Colonic mucosa (tissue), 4 donors: ENCODE measurements around the gene LVRN. TPM values are rescaled to one million over a fixed set of nuclear protein-coding genes. Genes with fewer than 3 reads are reported as not detected.

Experiments used
- DNase-seq: peaks from one replicate; pipeline ENCODE4 v3.0.0-alpha.2; 2020
- H3K27ac ChIP-seq: fragments of 200-600 bp; one replicate; pipeline ENCODE4 v1.8.0; 2021
- H3K27me3 ChIP-seq: fragments of 200-600 bp; one replicate; pipeline ENCODE4 v1.8.0; 2021
- H3K36me3 ChIP-seq: fragments of 200-600 bp; one replicate; pipeline ENCODE4 v1.8.0; 2021
- H3K4me1 ChIP-seq: fragments of 200-600 bp; one replicate; pipeline ENCODE4 v1.8.0; 2021; ENCODE audit warnings: mild to moderate bottlenecking
- H3K4me3 ChIP-seq: fragments of 200-600 bp; one replicate; pipeline ENCODE4 v1.8.0; 2021
- H3K9ac ChIP-seq, 2 donors: one replicate each; pipeline ENCODE4 v1.7.0; 2013; ENCODE audit warnings: control low read depth in 2 of 2, low read depth in 2 of 2, low read length in 2 of 2
- H3K9me3 ChIP-seq: fragments of 200-600 bp; one replicate; pipeline ENCODE4 v1.8.0; 2021
- intact Hi-C: fragments of 100-400 bp; cut with DNase I; formaldehyde crosslinking; loops from one replicate; pipeline ENCODE4 v1.14.1; 2022
- total RNA-seq, 2 donors: library from RNA; stranded (reverse); fragmentation: NEBNext Ultra II Directional in 1 of 2; extraction: Animal tissue kit (Norgen Biotek cat#: 25700) in 1 of 2; gene quantifications; one replicate each; pipeline ENCODE4 v1.2.1, GENCODE V29; 2021
- TF ChIP-seq, protein P1 (sequence below): fragments of 200-600 bp; IDR thresholded peaks from one replicate; pipeline ENCODE4 v1.8.0; 2022; ENCODE audit warnings: antibody characterized with exemption, mild to moderate bottlenecking
- donor health status: healthy.
- donor health status: DM: no; HTN: no; CAD: no.
- donor health status: DM: no; HTN: no; CAD: no.

LVRN gene
- total RNA-seq, 2 donors from 2014 or later = 0.10 to 0.90 TPM

DNA sequence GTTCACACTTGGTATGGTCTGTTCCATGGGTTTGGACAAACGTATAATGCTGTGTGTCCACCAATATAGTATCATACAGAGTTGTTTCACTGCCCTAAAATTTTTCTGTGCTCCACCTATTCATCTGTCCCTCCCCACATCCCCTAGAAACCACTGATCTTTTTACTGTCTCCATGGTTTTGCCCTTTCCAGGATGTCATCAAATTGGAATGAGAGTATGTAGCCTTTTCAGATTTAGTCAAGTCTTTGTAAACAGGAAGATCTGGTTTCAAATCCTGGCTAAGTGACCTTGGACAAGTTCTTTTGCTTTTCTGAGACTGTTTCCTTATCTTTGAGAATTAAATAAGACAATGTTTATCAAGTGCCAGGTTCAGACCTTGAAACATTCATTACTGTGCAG is 13.2 kb upstream of the LVRN start:
- no peak overlapping the region for H3K27ac ChIP-seq
- no peak for DNase-seq
- TF ChIP-seq, protein P1, sequence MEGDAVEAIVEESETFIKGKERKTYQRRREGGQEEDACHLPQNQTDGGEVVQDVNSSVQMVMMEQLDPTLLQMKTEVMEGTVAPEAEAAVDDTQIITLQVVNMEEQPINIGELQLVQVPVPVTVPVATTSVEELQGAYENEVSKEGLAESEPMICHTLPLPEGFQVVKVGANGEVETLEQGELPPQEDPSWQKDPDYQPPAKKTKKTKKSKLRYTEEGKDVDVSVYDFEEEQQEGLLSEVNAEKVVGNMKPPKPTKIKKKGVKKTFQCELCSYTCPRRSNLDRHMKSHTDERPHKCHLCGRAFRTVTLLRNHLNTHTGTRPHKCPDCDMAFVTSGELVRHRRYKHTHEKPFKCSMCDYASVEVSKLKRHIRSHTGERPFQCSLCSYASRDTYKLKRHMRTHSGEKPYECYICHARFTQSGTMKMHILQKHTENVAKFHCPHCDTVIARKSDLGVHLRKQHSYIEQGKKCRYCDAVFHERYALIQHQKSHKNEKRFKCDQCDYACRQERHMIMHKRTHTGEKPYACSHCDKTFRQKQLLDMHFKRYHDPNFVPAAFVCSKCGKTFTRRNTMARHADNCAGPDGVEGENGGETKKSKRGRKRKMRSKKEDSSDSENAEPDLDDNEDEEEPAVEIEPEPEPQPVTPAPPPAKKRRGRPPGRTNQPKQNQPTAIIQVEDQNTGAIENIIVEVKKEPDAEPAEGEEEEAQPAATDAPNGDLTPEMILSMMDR = no peak
- intact Hi-C loops = no loop called here
- H3K27me3 ChIP-seq = no peaks in the 10 kb centered on the region
- H3K9me3 ChIP-seq = no peaks in the 10 kb centered on the region
- no peak overlapping the region for H3K9ac ChIP-seq
- no peaks in the 10 kb centered on the region for H3K36me3 ChIP-seq
- no peak overlapping the region for H3K4me3 ChIP-seq
- H3K4me1 ChIP-seq = no peaks in the 10 kb centered on the region

DNA sequence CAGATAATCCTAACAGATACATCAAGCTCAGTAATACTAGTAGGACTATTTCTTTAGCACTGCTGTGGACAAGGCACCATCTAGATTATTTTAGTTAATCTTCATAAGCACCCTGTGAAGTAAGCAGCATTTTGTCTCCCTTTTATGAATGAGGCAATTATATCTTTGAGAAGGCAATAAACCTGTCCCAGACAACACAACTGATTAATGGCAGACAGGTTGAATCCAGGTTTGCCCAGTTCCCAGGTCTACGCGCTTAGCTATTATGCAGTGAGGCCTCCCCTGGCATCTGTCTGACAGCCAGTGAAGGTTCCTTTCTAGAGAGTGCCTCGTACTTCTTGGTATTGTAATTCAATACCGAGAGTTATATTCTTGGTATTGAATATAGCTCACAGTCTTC is 9.7 kb upstream of the LVRN start:
- Histone ChIP-seq H3K4me1 (no peaks in the 10 kb centered on the region), H3K4me3 (no peak overlapping the region), H3K27ac (no peak overlapping the region), H3K36me3 (no peaks in the 10 kb centered on the region), H3K9me3 (no peaks in the 10 kb centered on the region), H3K27me3 (no peaks in the 10 kb centered on the region), H3K9ac (no peak overlapping the region)
- intact Hi-C loops = no loop called here
- DNase-seq = no peak
- TF ChIP-seq, protein P1 = no peak

DNA sequence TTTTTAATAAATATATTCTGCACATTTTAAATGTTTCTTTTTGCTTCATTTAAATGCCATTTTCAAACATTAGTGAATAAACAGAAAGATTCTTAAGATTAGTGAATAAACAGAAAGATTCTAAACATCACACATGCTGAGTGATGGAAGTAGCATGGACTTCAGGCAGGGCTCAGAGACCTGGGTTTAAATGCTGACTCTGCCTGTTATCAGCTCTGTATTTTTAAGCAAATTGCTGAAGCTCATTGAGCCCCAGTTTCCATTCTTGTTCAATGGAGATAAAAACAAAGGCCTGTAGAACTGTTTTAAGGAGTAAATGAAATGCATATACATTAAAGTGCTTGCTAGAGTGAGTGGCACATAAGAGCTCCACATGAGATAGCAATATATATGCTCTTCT is 8.1 kb upstream of the LVRN start:
- no peak overlapping the region for H3K27ac ChIP-seq
- H3K9me3 ChIP-seq = no peaks in the 10 kb centered on the region
- DNase-seq = no peak
- no peak overlapping the region for H3K9ac ChIP-seq
- H3K4me3 ChIP-seq = no peak overlapping the region
- H3K36me3 ChIP-seq = no peaks in the 10 kb centered on the region
- H3K4me1 ChIP-seq = no peaks in the 10 kb centered on the region
- TF ChIP-seq, protein P1 = no peak
- intact Hi-C loops = no loop called here
- peaks cover 4% of the 10 kb centered on the region for H3K27me3 ChIP-seq

DNA sequence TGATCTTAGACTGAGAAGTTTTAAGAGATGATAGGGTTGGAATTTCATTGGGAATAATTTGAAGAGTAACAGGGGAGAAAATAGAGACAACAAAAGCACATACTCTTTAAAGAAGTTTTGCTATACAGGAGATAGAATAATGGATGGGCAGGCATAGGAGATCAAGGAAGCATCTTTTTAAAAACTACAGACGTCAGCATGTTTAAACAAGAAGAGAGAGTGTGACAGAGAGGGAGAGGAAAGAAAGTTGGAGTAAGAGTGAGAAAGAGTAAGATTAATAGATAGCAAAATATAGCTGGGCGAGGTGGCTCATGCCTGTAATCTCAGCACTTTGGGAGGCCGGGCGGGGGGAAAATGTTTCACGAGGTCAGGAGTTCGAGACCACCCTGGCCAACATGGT is 5.3 kb upstream of the LVRN start:
- no peaks in the 10 kb centered on the region for H3K4me1 ChIP-seq
- intact Hi-C loops = no loop called here
- H3K9me3 ChIP-seq = no peaks in the 10 kb centered on the region
- H3K4me3 ChIP-seq = no peak overlapping the region
- DNase-seq = no peak
- H3K27me3 ChIP-seq = peaks cover 15% of the 10 kb centered on the region
- no peak overlapping the region for H3K9ac ChIP-seq
- no peaks in the 10 kb centered on the region for H3K36me3 ChIP-seq
- H3K27ac ChIP-seq = no peak overlapping the region
- TF ChIP-seq, protein P1 = no peak

DNA sequence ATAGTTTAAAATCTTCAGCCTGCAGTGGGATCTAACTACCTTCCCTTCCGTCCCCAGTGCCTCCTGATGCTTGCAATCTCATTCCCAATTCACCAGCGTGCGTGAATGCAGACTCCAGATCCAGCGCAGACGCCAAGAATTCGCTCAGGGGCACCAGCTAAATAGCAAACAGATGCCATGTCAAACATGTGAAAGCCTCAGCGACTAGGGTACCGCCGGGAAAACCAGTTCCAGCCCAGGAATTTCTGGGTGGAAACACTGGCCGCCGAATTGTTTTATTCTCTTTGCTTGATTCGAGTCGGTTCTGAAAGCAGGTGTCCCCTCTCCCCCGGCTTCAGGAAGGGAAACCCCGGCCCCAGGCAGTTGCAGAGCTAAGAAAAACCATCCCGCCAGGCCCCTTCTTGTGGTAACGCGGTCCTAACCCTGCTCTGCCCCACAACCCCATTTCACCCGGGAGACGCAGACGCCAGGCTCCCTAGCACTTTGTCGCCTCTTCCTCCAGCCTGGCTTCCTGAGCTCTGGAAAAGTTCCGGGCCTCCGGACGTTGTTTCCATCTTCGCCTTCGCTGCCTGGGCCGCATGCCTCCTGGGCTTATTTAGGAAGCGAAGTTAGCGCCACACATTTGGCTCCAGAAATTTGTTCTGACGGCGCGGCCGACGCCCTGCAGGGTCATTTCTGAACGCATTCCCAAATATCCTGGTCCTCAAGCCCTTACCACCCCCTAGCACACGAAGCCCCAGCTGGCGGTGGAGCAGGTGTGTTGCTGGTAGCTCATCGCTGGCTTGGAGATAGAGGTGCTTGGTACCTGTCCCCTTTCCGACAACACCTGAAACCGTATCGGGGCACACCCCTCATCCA is 665 bp upstream of the LVRN start:
- Histone ChIP-seq H3K9me3 (no peaks in the 10 kb centered on the region), H3K4me3 (no peak overlapping the region), H3K27ac (no peak overlapping the region), H3K36me3 (no peaks in the 10 kb centered on the region), H3K4me1 (no peaks in the 10 kb centered on the region), H3K27me3 (peaks cover 32% of the 10 kb centered on the region), H3K9ac (peak overlapping the region in 1 of 2 donors; percentile 24)
- intact Hi-C loops = no loop called here
- DNase-seq = no peak
- TF ChIP-seq, protein P1 = no peak
